Measurements from ENCODE around the gene EIF5A. TPM values are rescaled to one million over a fixed set of nuclear protein-coding genes. Genes with fewer than 3 reads are reported as not detected.

The EIF5A gene
- total RNA-seq, 4 donors from 2014 or later: 144 to 174 (median 153) TPM

DNA sequence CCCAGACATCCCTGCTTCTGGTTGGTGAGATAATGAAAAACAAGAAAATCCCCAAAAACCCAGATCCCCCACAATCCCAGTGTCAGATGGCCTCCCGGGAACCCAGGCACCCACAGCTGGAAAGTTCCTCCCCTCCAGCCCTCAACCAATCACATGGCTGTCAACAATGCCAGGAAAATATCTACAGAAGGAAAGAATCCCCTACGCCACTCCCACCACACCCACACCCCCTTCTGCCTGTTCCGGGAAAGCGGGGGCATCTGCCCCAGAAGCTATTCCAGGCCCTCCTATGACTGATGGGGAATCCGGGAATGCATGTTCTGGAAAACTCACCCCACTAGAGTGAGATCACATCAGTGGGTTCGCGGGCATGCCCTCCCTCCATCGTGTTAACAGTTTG is 49.3 kb downstream of the EIF5A start:
- no peak for TF ChIP-seq CTCF (IDR thresholded peaks at IDR 0.05; ENCODE audit: low read depth)

- no peak for TF ChIP-seq CTCF (IDR thresholded peaks at IDR 0.05; ENCODE audit: low read depth)
Measured at GRCh38 chr17:7357381-7357780, 50.0 kb downstream of the EIF5A start.

- TF ChIP-seq CTCF (IDR thresholded peaks at IDR 0.05; ENCODE audit: low read depth): no peak
Measured at GRCh38 chr17:7361906-7362305, 54.5 kb downstream of the EIF5A start.

Small RNA genes lying within 50 kb of the gene (small RNA-seq; reads per million reads assigned to genes)
- gene AC026954.2: not detected
- 0.49 reads per million for gene RF00019

Other genes with a start within 250 kb of the EIF5A start
- 10 to 100 TPM in 3 of 4 donors, 1 to 10 TPM in 1; 8.1 to 20.9 (median 16.2) TPM for gene CLEC10A, start 227.4 kb upstream of the EIF5A start, total RNA-seq
- 1 to 10 TPM in 2 of 4 donors, under 1 TPM in 1, not detected in 1; 0.66 to 1.4 (median 1.3) TPM for gene ASGR2, start 192.8 kb upstream of the EIF5A start, total RNA-seq
- 1 to 10 TPM; 2.4 to 5.9 (median 3.8) TPM for gene ASGR1, start 128.3 kb upstream of the EIF5A start, total RNA-seq
- gene DLG4, start 87.8 kb upstream of the EIF5A start, total RNA-seq: 10 to 100 TPM in 1 of 4 donors, 1 to 10 TPM in 3; 3.3 to 17.0 (median 6.9) TPM
- gene ACADVL, start 87.7 kb upstream of the EIF5A start, total RNA-seq: 1,000 to 10,000 TPM in 1 of 4 donors, 100 to 1,000 TPM in 3; 533 to 1,103 (median 672) TPM
- 10 to 100 TPM; 23.5 to 36.5 (median 27.1) TPM for gene DVL2, start 73.1 kb upstream of the EIF5A start, total RNA-seq
- gene PHF23, start 68.2 kb upstream of the EIF5A start, total RNA-seq: 10 to 100 TPM; 14.5 to 27.6 (median 19.3) TPM
- 100 to 1,000 TPM; 350 to 658 (median 462) TPM for gene GABARAP, start 65.2 kb upstream of the EIF5A start, total RNA-seq
- 10 to 100 TPM; 71.8 to 86.4 (median 81.1) TPM for gene CTDNEP1, start 55.9 kb upstream of the EIF5A start, total RNA-seq
- 10 to 100 TPM; 20.7 to 43.4 (median 25.3) TPM for gene ELP5, start 55.4 kb upstream of the EIF5A start, total RNA-seq
- 10 to 100 TPM in 2 of 4 donors, 1 to 10 TPM in 2; 3.7 to 26.9 (median 13.2) TPM for gene CLDN7, start 45.1 kb upstream of the EIF5A start, total RNA-seq
- 10 to 100 TPM in 2 of 4 donors, 1 to 10 TPM in 2; 5.6 to 91.4 (median 13.8) TPM for gene SLC2A4, start 25.9 kb upstream of the EIF5A start, total RNA-seq
- gene YBX2, start 13.0 kb upstream of the EIF5A start, total RNA-seq: 10 to 100 TPM in 1 of 4 donors, 1 to 10 TPM in 1, under 1 TPM in 2; 0.82 to 14.1 (median 2.0) TPM
- 10 to 100 TPM; 52.7 to 89.2 (median 75.6) TPM for gene GPS2, start 7.7 kb downstream of the EIF5A start, total RNA-seq
- 10 to 100 TPM in 3 of 4 donors, 1 to 10 TPM in 1; 4.9 to 22.6 (median 11.2) TPM for gene NEURL4, start 21.7 kb downstream of the EIF5A start, total RNA-seq
- 1 to 10 TPM; 1.8 to 8.4 (median 4.0) TPM for gene ACAP1, start 28.9 kb downstream of the EIF5A start, total RNA-seq
- 10 to 100 TPM in 1 of 4 donors, 1 to 10 TPM in 3; 4.9 to 13.8 (median 7.2) TPM for gene KCTD11, start 44.5 kb downstream of the EIF5A start, total RNA-seq
- gene TMEM95, start 47.5 kb downstream of the EIF5A start, total RNA-seq: not detected
- 1 to 10 TPM in 3 of 4 donors, under 1 TPM in 1; 0.51 to 1.9 (median 1.1) TPM for gene TNK1, start 73.5 kb downstream of the EIF5A start, total RNA-seq
- gene PLSCR3, start 86.9 kb downstream of the EIF5A start, total RNA-seq: 10 to 100 TPM in 3 of 4 donors, 1 to 10 TPM in 1; 9.1 to 21.3 (median 16.2) TPM
- gene TMEM256, start 96.5 kb downstream of the EIF5A start, total RNA-seq: 100 to 1,000 TPM in 2 of 4 donors, 10 to 100 TPM in 2; 76.7 to 134 (median 109) TPM
- gene NLGN2, start 100.2 kb downstream of the EIF5A start, total RNA-seq: 1 to 10 TPM; 3.1 to 6.8 (median 4.2) TPM
- gene SPEM1, start 112.7 kb downstream of the EIF5A start, total RNA-seq: not detected
- gene SPEM2, start 118.0 kb downstream of the EIF5A start, total RNA-seq: not detected
- gene SPEM3, start 121.2 kb downstream of the EIF5A start, total RNA-seq: not detected
- gene TMEM102, start 127.8 kb downstream of the EIF5A start, total RNA-seq: 1 to 10 TPM; 2.9 to 7.8 (median 5.9) TPM
- 1 to 10 TPM in 2 of 4 donors, under 1 TPM in 1, not detected in 1; 0.88 to 1.3 (median 1.2) TPM for gene FGF11, start 131.9 kb downstream of the EIF5A start, total RNA-seq
- 10 to 100 TPM in 1 of 4 donors, 1 to 10 TPM in 3; 2.4 to 10.4 (median 9.8) TPM for gene CHRNB1, start 137.4 kb downstream of the EIF5A start, total RNA-seq
- 10 to 100 TPM; 34.2 to 58.0 (median 39.3) TPM for gene ZBTB4, start 172.0 kb downstream of the EIF5A start, total RNA-seq
- not detected for gene SLC35G6, start 173.8 kb downstream of the EIF5A start, total RNA-seq
- gene POLR2A, start 176.7 kb downstream of the EIF5A start, total RNA-seq: 100 to 1,000 TPM in 1 of 4 donors, 10 to 100 TPM in 3; 31.1 to 123 (median 58.5) TPM
- gene TNFSF12, start 241.4 kb downstream of the EIF5A start, total RNA-seq: 10 to 100 TPM; 21.2 to 61.9 (median 58.7) TPM

All from subcutaneous adipose tissue (tissue), 4 donors.